OCI-LY1 (cell line): ENCODE measurements around the gene ARHGEF6.

Experiments used
- EZH2 ChIP-seq: fragments of 200-600 bp; sonication (generic), shearing (Covaris generic); IDR thresholded peaks from 2 replicates; pipeline ENCODE4 v1.8.0; 2017; ENCODE audit warnings: borderline replicate concordance, mixed run types, mild to moderate bottlenecking, antibody characterized with exemption, low read length, moderate library complexity, mixed read lengths
- TF ChIP-seq, protein P1 (sequence below): fragments of 200-600 bp; sonication (generic), shearing (Covaris generic); IDR thresholded peaks from 2 replicates; pipeline ENCODE4 v1.5.1; 2017; ENCODE audit warnings: mild to moderate bottlenecking, antibody characterized with exemption, low read length, moderate library complexity, mixed read lengths

DNA sequence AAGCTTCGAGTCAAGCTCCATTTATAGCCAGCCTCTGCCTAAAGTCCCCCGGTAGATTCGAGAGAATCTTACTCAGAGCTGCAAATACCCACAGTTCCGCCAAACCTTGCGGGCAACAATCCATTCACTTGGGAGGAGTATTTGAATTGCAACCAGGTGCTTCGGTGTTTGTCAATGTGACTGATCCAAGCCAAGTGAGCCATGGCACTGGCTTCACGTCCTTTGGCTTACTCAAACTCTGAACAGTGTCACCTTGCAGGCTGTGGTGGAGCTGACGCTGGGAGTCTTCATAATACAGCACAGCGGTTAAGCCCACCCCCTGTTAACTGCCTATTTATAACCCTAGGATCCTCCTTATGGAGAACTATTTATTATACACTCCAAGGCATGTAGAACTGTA, 121.6 kb downstream of the ARHGEF6 start:
- TF ChIP-seq, protein P1, sequence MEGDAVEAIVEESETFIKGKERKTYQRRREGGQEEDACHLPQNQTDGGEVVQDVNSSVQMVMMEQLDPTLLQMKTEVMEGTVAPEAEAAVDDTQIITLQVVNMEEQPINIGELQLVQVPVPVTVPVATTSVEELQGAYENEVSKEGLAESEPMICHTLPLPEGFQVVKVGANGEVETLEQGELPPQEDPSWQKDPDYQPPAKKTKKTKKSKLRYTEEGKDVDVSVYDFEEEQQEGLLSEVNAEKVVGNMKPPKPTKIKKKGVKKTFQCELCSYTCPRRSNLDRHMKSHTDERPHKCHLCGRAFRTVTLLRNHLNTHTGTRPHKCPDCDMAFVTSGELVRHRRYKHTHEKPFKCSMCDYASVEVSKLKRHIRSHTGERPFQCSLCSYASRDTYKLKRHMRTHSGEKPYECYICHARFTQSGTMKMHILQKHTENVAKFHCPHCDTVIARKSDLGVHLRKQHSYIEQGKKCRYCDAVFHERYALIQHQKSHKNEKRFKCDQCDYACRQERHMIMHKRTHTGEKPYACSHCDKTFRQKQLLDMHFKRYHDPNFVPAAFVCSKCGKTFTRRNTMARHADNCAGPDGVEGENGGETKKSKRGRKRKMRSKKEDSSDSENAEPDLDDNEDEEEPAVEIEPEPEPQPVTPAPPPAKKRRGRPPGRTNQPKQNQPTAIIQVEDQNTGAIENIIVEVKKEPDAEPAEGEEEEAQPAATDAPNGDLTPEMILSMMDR = no peak
- TF ChIP-seq EZH2 = no peak
